Gastroesophageal sphincter (tissue), 3 donors: Measurements from ENCODE around the gene ZSWIM6.

ENCODE experiments used
- EP300 ChIP-seq: sonication (generic); formaldehyde crosslinking; IDR thresholded peaks from one replicate; pipeline ENCODE4 v1.6.1; 2017; ENCODE audit warnings: antibody characterized with exemption, mild to moderate bottlenecking
- POLR2A ChIP-seq, 2 donors: fragments of 450-650 bp; IDR thresholded peaks; one replicate each; pipeline ENCODE4 v1.6.1; 2017; ENCODE audit warnings: antibody characterized with exemption in 2 of 2, mild to moderate bottlenecking in 2 of 2, moderate library complexity in 1 of 2
- TF ChIP-seq, protein P1 (sequence below), 4 experiments: fragments of 200-600 bp in 2 of 4; fragments of 450-650 bp in 2 of 4; sonication (generic) in 1 of 4; IDR thresholded peaks; one replicate each; pipeline ENCODE4 v1.5.1; 2017 to 2019; ENCODE audit warnings: antibody characterized with exemption in 4 of 4, mild to moderate bottlenecking in 2 of 4, moderate library complexity in 2 of 4

DNA sequence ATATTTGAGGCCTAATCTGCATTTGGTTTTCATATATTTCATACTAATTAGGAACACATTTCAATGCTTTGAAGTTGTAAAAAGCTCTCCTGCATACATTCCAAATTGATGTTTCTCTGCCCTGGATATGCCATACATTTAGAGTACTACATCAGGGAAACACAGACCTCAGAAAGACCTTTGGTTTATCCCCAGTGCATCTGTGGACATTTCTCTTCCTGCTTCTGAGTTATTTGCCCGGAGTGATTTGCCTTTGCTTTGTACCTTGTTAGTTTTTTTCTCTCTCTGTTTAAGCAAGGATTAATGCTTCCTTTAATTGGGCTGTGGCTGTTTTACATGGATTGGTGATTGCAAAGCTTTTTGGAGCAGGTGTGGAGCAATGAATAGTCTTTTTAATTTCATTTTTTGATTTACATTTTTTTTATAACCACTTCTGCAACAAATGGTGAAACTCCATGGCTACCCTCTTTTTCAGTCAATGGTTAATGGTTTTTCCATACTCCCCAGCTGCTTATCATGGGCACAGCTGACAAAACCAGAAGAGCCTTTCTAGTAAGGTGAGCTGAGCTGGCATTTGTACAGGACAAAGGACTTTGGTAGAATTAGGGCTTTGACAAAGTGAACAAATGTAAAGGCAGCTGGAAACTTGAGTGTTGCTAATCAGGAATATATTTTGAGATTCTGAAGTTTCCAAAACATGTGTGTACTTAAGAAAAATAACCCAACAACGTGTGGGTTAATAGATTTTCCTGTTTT lies 54.2 kb downstream of the ZSWIM6 start:
- TF ChIP-seq POLR2A (IDR thresholded peaks at IDR 0.05), result no peak
- TF ChIP-seq, protein P1, sequence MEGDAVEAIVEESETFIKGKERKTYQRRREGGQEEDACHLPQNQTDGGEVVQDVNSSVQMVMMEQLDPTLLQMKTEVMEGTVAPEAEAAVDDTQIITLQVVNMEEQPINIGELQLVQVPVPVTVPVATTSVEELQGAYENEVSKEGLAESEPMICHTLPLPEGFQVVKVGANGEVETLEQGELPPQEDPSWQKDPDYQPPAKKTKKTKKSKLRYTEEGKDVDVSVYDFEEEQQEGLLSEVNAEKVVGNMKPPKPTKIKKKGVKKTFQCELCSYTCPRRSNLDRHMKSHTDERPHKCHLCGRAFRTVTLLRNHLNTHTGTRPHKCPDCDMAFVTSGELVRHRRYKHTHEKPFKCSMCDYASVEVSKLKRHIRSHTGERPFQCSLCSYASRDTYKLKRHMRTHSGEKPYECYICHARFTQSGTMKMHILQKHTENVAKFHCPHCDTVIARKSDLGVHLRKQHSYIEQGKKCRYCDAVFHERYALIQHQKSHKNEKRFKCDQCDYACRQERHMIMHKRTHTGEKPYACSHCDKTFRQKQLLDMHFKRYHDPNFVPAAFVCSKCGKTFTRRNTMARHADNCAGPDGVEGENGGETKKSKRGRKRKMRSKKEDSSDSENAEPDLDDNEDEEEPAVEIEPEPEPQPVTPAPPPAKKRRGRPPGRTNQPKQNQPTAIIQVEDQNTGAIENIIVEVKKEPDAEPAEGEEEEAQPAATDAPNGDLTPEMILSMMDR (IDR thresholded peaks at IDR 0.05), result no peak
- TF ChIP-seq EP300, result no peak
